ENCODE measurements around the gene NELFA.

NELFA gene

GRCh38 chr4:2048831-2049230, 40.1 kb upstream of the NELFA start:
- no peak overlapping the region for H3K4me3 ChIP-seq (ENCODE audit: low read depth, low read length)
- TF ChIP-seq CTCF (IDR thresholded peaks at IDR 0.05; ENCODE audit: low read depth, low read length, missing control alignments) = no peak
- no peak for DNase-seq (ENCODE audit: low read depth)

- TF ChIP-seq CTCF (IDR thresholded peaks at IDR 0.05; ENCODE audit: low read depth, low read length, missing control alignments) = no peak
- DNase-seq (ENCODE audit: low read depth) = no peak
- no peak overlapping the region for H3K4me3 ChIP-seq (ENCODE audit: low read depth, low read length)
These were observed 39.2 kb upstream of the NELFA start for GRCh38 chr4:2047781-2048581.

- H3K4me3 ChIP-seq (ENCODE audit: low read depth, low read length) = no peak overlapping the region
- TF ChIP-seq CTCF (IDR thresholded peaks at IDR 0.05; ENCODE audit: low read depth, low read length, missing control alignments) = no peak
- no peak for DNase-seq (ENCODE audit: low read depth)
These were observed 38.4 kb upstream of the NELFA start for GRCh38 chr4:2047031-2047660.

GRCh38 chr4:2046031-2046961, 37.5 kb upstream of the NELFA start:
- no peak overlapping the region for H3K4me3 ChIP-seq (ENCODE audit: low read depth, low read length)
- no peak for DNase-seq (ENCODE audit: low read depth)
- TF ChIP-seq CTCF (IDR thresholded peaks at IDR 0.05; ENCODE audit: low read depth, low read length, missing control alignments) = no peak

GRCh38 chr4:2045518-2045951, 36.8 kb upstream of the NELFA start:
- no peak for DNase-seq (ENCODE audit: low read depth)
- no peak overlapping the region for H3K4me3 ChIP-seq (ENCODE audit: low read depth, low read length)
- no peak for TF ChIP-seq CTCF (IDR thresholded peaks at IDR 0.05; ENCODE audit: low read depth, low read length, missing control alignments)

GRCh38 chr4:2044542-2045517, 36.1 kb upstream of the NELFA start:
- no peak overlapping the region for H3K4me3 ChIP-seq (ENCODE audit: low read depth, low read length)
- TF ChIP-seq CTCF (IDR thresholded peaks at IDR 0.05; ENCODE audit: low read depth, low read length, missing control alignments) = no peak
- DNase-seq (ENCODE audit: low read depth) = no peak

Data from GM12864 (cell line).